ENCODE results near the gene PRKCH.
A peak's percentile ranks its signal among the peaks of the same experiment; 100 is the strongest.

Gene PRKCH

GRCh38 chr14:61559641-61560201 is 238.3 kb downstream of the PRKCH start:
- Histone ChIP-seq H3K4me3 (ENCODE audit: low read depth, low read length) (no peak overlapping the region), H3K27me3 (ENCODE audit: control insufficient read depth, insufficient read depth, low read length) (no peaks in the 10 kb centered on the region), H3K36me3 (ENCODE audit: control insufficient read depth, insufficient read depth, low read length) (no peaks in the 10 kb centered on the region), H3K27ac (ENCODE audit: low read depth, low read length) (no peak overlapping the region), H3K9ac (ENCODE audit: low read length) (no peak overlapping the region), H3K9me3 (ENCODE audit: control insufficient read depth, insufficient read depth, low read depth, low read length) (no peaks in the 10 kb centered on the region), H3K4me1 (ENCODE audit: control insufficient read depth, insufficient read depth, low read length) (peaks cover 37% of the 10 kb centered on the region)

DNA sequence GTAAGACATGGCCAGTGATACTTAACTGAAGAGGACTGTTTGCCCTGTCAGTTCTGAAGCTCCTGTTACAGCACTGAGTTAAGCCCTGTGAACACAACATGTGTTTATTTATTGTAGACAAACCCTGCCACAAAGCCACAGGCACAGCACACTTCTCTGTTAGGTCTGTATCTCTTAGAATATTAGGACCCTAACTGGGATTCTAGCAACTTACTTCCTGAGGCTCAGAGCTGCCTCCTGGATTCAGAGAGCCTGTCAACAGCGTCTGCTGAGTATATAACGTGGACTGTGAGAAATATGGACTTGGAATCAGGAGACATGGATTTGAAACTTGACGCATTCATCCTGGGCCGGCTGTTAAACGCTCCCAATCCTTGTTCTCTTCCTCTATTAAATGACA is 238.9 kb downstream of the PRKCH start:
- Histone ChIP-seq H3K27ac (ENCODE audit: low read depth, low read length) (no peak overlapping the region), H3K9ac (ENCODE audit: low read length) (no peak overlapping the region)

DNA sequence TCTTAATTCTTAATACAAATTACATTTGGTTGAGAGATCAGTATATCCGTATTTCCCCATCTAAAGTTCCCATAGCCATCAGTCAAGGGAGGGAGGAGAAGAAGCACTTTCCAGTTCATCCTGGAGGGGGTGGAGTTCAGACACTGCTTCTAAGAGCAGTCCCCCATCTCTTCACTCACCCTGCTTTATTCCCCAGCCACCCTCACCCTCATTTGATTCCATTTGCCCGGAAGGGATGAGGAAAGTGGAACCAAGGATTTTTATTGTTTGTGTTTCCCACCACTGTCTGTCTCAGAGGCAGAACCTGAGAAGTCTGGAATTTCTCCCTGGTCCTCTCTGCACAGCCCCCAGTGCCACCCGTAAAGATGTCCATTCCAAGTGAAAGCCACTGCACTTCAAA is 239.7 kb downstream of the PRKCH start:
- Histone ChIP-seq H3K27me3 (ENCODE audit: control insufficient read depth, insufficient read depth, low read length) (no peaks in the 10 kb centered on the region), H3K36me3 (ENCODE audit: control insufficient read depth, insufficient read depth, low read length) (no peaks in the 10 kb centered on the region), H3K4me1 (ENCODE audit: control insufficient read depth, insufficient read depth, low read length) (peaks cover 41% of the 10 kb centered on the region), H3K9me3 (ENCODE audit: control insufficient read depth, insufficient read depth, low read depth, low read length) (no peaks in the 10 kb centered on the region), H3K4me3 (ENCODE audit: low read depth, low read length) (no peak overlapping the region), H3K9ac (ENCODE audit: low read length) (peak overlapping the region; percentile 33), H3K27ac (ENCODE audit: low read depth, low read length) (peak overlapping the region; percentile 16; the same call in 1 of the 2 replicates)

More for the DNA sequence above, 238.9 kb downstream of the PRKCH start:
- Histone ChIP-seq H3K4me3 (ENCODE audit: low read depth, low read length) (no peak overlapping the region), H3K36me3 (ENCODE audit: control insufficient read depth, insufficient read depth, low read length) (no peaks in the 10 kb centered on the region), H3K9me3 (ENCODE audit: control insufficient read depth, insufficient read depth, low read depth, low read length) (no peaks in the 10 kb centered on the region), H3K4me1 (ENCODE audit: control insufficient read depth, insufficient read depth, low read length) (peaks cover 41% of the 10 kb centered on the region), H3K27me3 (ENCODE audit: control insufficient read depth, insufficient read depth, low read length) (no peaks in the 10 kb centered on the region)

GRCh38 chr14:61561657-61562276 is 240.4 kb downstream of the PRKCH start:
- H3K27me3 ChIP-seq (ENCODE audit: control insufficient read depth, insufficient read depth, low read length): no peaks in the 10 kb centered on the region
- H3K9ac ChIP-seq (ENCODE audit: low read length): peak overlapping the region; percentile 33
- H3K4me3 ChIP-seq (ENCODE audit: low read depth, low read length): no peak overlapping the region
- H3K36me3 ChIP-seq (ENCODE audit: control insufficient read depth, insufficient read depth, low read length): no peaks in the 10 kb centered on the region
- H3K9me3 ChIP-seq (ENCODE audit: control insufficient read depth, insufficient read depth, low read depth, low read length): no peaks in the 10 kb centered on the region
- H3K4me1 ChIP-seq (ENCODE audit: control insufficient read depth, insufficient read depth, low read length): peaks cover 41% of the 10 kb centered on the region
- peak overlapping the region; percentile 16; the same call in 1 of the 2 replicates for H3K27ac ChIP-seq (ENCODE audit: low read depth, low read length)

- Histone ChIP-seq H3K36me3 (ENCODE audit: control insufficient read depth, insufficient read depth, low read length) (no peaks in the 10 kb centered on the region), H3K27ac (ENCODE audit: low read depth, low read length) (no peak overlapping the region; the same call in 1 of the 2 replicates)
Observed at GRCh38 chr14:61562321-61563161, 241.2 kb downstream of the PRKCH start.

GRCh38 chr14:61563162-61563511 is 241.8 kb downstream of the PRKCH start:
- H3K9ac ChIP-seq (ENCODE audit: low read length): no peak overlapping the region
- no peaks in the 10 kb centered on the region for H3K36me3 ChIP-seq (ENCODE audit: control insufficient read depth, insufficient read depth, low read length)
- no peak overlapping the region for H3K27ac ChIP-seq (ENCODE audit: low read depth, low read length)
- H3K27me3 ChIP-seq (ENCODE audit: control insufficient read depth, insufficient read depth, low read length): no peaks in the 10 kb centered on the region
- H3K4me3 ChIP-seq (ENCODE audit: low read depth, low read length): no peak overlapping the region
- H3K9me3 ChIP-seq (ENCODE audit: control insufficient read depth, insufficient read depth, low read depth, low read length): no peaks in the 10 kb centered on the region
- peaks cover 49% of the 10 kb centered on the region for H3K4me1 ChIP-seq (ENCODE audit: control insufficient read depth, insufficient read depth, low read length)

More at GRCh38 chr14:61562321-61563161, 241.2 kb downstream of the PRKCH start:
- Histone ChIP-seq H3K4me3 (ENCODE audit: low read depth, low read length) (no peak overlapping the region), H3K27me3 (ENCODE audit: control insufficient read depth, insufficient read depth, low read length) (no peaks in the 10 kb centered on the region), H3K9me3 (ENCODE audit: control insufficient read depth, insufficient read depth, low read depth, low read length) (no peaks in the 10 kb centered on the region), H3K4me1 (ENCODE audit: control insufficient read depth, insufficient read depth, low read length) (peaks cover 43% of the 10 kb centered on the region), H3K9ac (ENCODE audit: low read length) (no peak overlapping the region)

DNA sequence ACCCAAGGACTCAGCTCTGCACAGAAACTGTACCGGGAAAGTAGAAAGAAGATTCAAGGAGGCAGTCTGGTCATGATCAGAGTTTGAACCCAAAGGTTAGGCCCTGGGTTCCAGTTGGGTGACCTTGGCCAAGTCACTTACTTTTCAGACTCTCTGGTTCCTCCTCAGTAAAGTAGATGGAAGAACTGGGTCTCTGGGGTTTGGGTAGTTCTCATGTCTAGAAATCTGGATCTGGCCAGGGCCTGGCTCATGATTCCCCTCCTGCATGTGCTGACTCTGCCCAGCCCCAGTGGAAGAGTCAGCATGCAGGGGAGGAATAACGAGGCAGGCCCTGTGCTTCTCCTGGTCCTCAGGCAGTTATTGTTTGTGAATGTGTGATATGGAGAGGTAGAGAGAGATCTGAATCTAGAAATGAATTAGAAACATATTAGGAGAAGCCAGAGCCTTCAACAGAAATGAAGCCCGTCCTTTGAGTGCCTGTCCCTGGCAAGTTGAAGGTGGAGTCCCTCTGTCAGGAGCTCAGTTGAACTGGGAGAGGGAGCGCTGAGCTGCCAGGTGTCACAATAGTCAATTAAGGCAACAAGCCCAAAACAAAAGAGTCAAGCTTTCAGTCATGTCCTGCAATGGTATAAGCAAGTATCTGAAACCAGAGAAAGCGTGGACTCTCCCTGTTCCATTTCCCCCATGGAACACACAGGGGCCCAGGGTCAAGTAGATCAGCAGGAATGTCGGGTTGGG is 242.7 kb downstream of the PRKCH start:
- Histone ChIP-seq H3K36me3 (ENCODE audit: control insufficient read depth, insufficient read depth, low read length) (no peaks in the 10 kb centered on the region), H3K27me3 (ENCODE audit: control insufficient read depth, insufficient read depth, low read length) (peaks cover 7% of the 10 kb centered on the region), H3K4me3 (ENCODE audit: low read depth, low read length) (no peak overlapping the region), H3K4me1 (ENCODE audit: control insufficient read depth, insufficient read depth, low read length) (peaks cover 58% of the 10 kb centered on the region), H3K9me3 (ENCODE audit: control insufficient read depth, insufficient read depth, low read depth, low read length) (no peaks in the 10 kb centered on the region), H3K9ac (ENCODE audit: low read length) (no peak overlapping the region), H3K27ac (ENCODE audit: low read depth, low read length) (no peak overlapping the region; the same call in 1 of the 2 replicates)

DNA sequence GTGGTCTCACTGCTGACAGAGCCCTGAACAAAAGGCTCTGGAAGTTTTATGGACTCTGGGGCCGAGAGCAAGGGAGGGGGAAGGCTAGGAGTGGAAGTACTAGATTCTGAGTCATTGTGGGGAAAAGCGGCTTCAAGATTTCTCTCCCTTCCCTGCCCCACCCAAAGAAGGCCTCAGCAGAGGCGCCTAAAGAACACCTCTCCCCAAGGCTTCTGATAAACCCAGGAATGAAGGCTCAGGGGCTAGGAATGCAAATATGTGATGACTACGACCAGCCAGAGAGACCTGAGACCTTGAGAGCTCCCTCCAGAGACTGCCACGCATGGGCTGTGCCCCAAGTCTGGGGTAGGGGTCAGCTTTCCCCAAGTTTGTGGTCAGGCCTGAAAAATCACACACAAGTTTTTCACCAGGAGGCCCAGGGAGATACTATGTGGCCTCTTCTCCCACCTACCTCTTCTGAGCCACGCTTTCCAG is 243.3 kb downstream of the PRKCH start:
- Histone ChIP-seq H3K9ac (ENCODE audit: low read length) (no peak overlapping the region), H3K4me3 (ENCODE audit: low read depth, low read length) (no peak overlapping the region), H3K36me3 (ENCODE audit: control insufficient read depth, insufficient read depth, low read length) (no peaks in the 10 kb centered on the region), H3K4me1 (ENCODE audit: control insufficient read depth, insufficient read depth, low read length) (peaks cover 63% of the 10 kb centered on the region), H3K27me3 (ENCODE audit: control insufficient read depth, insufficient read depth, low read length) (peaks cover 13% of the 10 kb centered on the region), H3K9me3 (ENCODE audit: control insufficient read depth, insufficient read depth, low read depth, low read length) (no peaks in the 10 kb centered on the region), H3K27ac (ENCODE audit: low read depth, low read length) (no peak overlapping the region; the same call in 1 of the 2 replicates)

GRCh38 chr14:61565181-61565580 is 243.8 kb downstream of the PRKCH start:
- Histone ChIP-seq H3K9ac (ENCODE audit: low read length) (no peak overlapping the region), H3K4me1 (ENCODE audit: control insufficient read depth, insufficient read depth, low read length) (peaks cover 62% of the 10 kb centered on the region), H3K4me3 (ENCODE audit: low read depth, low read length) (no peak overlapping the region), H3K36me3 (ENCODE audit: control insufficient read depth, insufficient read depth, low read length) (no peaks in the 10 kb centered on the region), H3K27me3 (ENCODE audit: control insufficient read depth, insufficient read depth, low read length) (peaks cover 14% of the 10 kb centered on the region), H3K9me3 (ENCODE audit: control insufficient read depth, insufficient read depth, low read depth, low read length) (no peaks in the 10 kb centered on the region), H3K27ac (ENCODE audit: low read depth, low read length) (no peak overlapping the region)

GRCh38 chr14:61565836-61566536 is 244.6 kb downstream of the PRKCH start:
- Histone ChIP-seq H3K9ac (ENCODE audit: low read length) (no peak overlapping the region), H3K27me3 (ENCODE audit: control insufficient read depth, insufficient read depth, low read length) (peaks cover 14% of the 10 kb centered on the region), H3K4me3 (ENCODE audit: low read depth, low read length) (no peak overlapping the region), H3K36me3 (ENCODE audit: control insufficient read depth, insufficient read depth, low read length) (no peaks in the 10 kb centered on the region), H3K27ac (ENCODE audit: low read depth, low read length) (no peak overlapping the region), H3K4me1 (ENCODE audit: control insufficient read depth, insufficient read depth, low read length) (peaks cover 59% of the 10 kb centered on the region), H3K9me3 (ENCODE audit: control insufficient read depth, insufficient read depth, low read depth, low read length) (no peaks in the 10 kb centered on the region)
